Fibroblast of pulmonary artery (primary cell): ENCODE data around the gene RPGRIP1L.
A peak's percentile ranks its signal among the peaks of the same experiment; 100 is the strongest.
"Not testable (repeated sequence)": the region's sequence is repeated elsewhere in the genome, so short reads cannot be mapped to it uniquely, and the experiment has no call there.

Experiments
- DNase-seq: peaks from one replicate; pipeline ENCODE4 v3.0.0-alpha.2; 2010; ENCODE audit warnings: low read depth
- H3K4me3 ChIP-seq: replicated peaks from 2 replicates; pipeline ENCODE4 v1.5.1; 2011; ENCODE audit warnings: low read depth, mild to moderate bottlenecking, control low read depth, low read length, moderate library complexity
- CTCF ChIP-seq: IDR thresholded peaks from 2 replicates; pipeline ENCODE4 v1.5.1; 2011; ENCODE audit warnings: mild to moderate bottlenecking, control low read depth, low read length, inconsistent platforms; ENCODE audit errors: missing control alignments

The RPGRIP1L gene

GRCh38 chr16:53704445-53704813, 770 bp upstream of the RPGRIP1L start:
- DNase-seq, result no peak
- no peak for TF ChIP-seq CTCF
- peak overlapping the region; percentile 84 for H3K4me3 ChIP-seq

GRCh38 chr16:53698271-53698670, 5.4 kb downstream of the RPGRIP1L start:
- DNase-seq, H3K4me3 ChIP-seq: not testable (repeated sequence)

- no peak for TF ChIP-seq CTCF
- DNase-seq, result peak; percentile 21
- no peak overlapping the region for H3K4me3 ChIP-seq
These were observed 8.6 kb downstream of the RPGRIP1L start for GRCh38 chr16:53695070-53695469.

DNA sequence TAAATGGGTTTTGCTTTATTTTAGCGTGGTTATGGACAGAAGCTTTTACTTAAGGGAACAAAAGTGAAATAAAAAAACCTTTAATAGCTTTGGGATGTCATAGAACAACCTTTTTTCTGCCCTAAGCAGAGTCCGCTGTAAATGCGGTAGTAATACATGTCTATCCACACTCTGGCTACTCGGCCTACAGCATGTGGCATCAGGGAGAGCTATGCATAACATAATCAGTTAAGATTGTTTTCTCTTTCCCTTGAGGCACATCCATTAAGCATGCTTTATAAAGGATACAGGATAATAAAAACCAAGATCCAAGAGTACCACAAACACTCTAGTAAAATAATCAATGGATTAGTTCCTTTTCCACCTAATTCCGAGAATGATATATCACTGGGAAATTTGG, 10.3 kb downstream of the RPGRIP1L start:
- DNase-seq, result no peak
- no peak for TF ChIP-seq CTCF
- H3K4me3 ChIP-seq, result no peak overlapping the region

DNA sequence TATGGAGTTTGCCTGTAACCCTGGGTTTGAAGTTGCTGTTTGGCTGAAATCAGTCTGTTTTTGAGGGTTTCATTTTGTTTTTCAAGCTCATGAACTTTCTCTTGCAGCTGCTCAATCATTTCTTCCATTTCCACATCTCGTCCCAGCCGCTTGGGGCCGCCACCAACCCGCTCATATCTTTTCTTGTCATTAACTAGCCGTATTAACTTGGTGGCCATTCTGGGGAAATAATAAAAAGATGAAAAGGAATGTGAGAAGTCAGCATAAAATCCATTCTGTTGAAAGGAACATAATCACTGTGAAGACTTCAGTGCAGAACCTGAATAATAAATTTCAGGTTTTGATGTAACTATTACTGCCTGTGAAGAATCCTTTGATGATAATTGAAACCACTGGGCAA, 11.5 kb downstream of the RPGRIP1L start:
- DNase-seq, result peak; percentile 41
- TF ChIP-seq CTCF, result peak; percentile 32

GRCh38 chr16:53690771-53691170, 12.9 kb downstream of the RPGRIP1L start:
- H3K4me3 ChIP-seq, result no peak overlapping the region
- DNase-seq, result no peak
- no peak for TF ChIP-seq CTCF

More for the DNA sequence above, 11.5 kb downstream of the RPGRIP1L start:
- H3K4me3 ChIP-seq, result no peak overlapping the region

DNA sequence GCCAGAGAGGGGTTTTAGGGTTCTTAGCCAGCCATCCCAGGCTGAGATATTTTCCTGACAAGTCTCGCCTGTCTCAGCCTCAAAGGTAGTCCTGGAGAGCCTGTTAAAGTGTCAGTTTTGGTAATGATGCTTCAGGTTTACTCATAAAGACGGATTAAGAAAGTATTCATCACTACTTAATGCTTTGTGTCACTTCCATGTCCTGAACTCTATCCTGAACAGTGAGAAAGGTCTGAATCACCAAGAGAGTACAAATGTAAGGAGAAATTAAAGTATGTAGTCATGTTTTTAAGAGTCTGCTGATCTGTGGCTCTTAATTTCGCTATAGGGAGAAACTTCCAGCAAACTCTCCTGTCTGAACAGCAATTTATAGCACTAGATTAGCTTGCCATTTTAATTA, 14.0 kb downstream of the RPGRIP1L start:
- no peak for DNase-seq
- TF ChIP-seq CTCF, result no peak
- no peak overlapping the region for H3K4me3 ChIP-seq

DNA sequence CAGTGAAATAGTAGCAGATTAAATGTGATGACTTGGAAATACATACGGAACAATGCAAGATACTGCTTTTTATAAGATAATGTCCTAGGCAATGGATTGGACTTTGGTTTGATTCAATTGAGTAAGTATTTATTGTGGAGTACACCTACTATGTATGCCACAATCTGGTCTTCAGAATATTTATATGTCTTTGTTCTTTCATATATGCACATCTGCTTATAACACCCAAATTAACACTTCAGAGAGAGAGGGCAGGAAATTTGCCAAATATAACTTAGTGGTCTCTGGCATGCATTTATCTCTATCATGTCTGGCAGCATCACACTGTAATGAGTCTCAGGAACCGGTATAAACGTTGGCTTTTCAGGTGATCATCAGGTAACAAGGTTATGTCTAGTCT, 16.9 kb downstream of the RPGRIP1L start:
- TF ChIP-seq CTCF, result no peak
- no peak for DNase-seq
- H3K4me3 ChIP-seq, result no peak overlapping the region

GRCh38 chr16:53685334-53685733, 18.3 kb downstream of the RPGRIP1L start:
- DNase-seq, H3K4me3 ChIP-seq: not testable (repeated sequence)
